ENCODE results near the gene KCNRG. TPM values are rescaled to one million over a fixed set of nuclear protein-coding genes. Genes with fewer than 3 reads are reported as not detected.
A peak's percentile ranks its signal among the peaks of the same experiment; 100 is the strongest.

KCNRG gene
- total and polyA plus RNA-seq, 2 of the 4 experiments (the other 2 are of a cell fraction) = 0.51 to 2.7 TPM

GRCh38 chr13:50068508-50068907 lies 53.3 kb downstream of the KCNRG start:
- no peak for DNase-seq
- Histone ChIP-seq H3K4me2 (ENCODE audit: low read depth, low read length) (no peak overlapping the region), H3K4me3 (ENCODE audit: insufficient read depth, low read depth, low read length) (no peak overlapping the region), H3K9me1 (ENCODE audit: insufficient read depth, low read length) (peaks cover 4% of the 10 kb centered on the region), H2AK5ac (ENCODE audit: low read depth, low read length) (no peak overlapping the region), H3K18ac (ENCODE audit: low read depth, low read length) (no peak overlapping the region), H3K36me3 (ENCODE audit: control insufficient read depth, insufficient read depth, low read length) (peaks cover 14% of the 10 kb centered on the region), H3K9me3 (ENCODE audit: control insufficient read depth, insufficient read depth, low read length) (no peaks in the 10 kb centered on the region), H4K5ac (ENCODE audit: low read depth, low read length) (no peak overlapping the region; the same call in 1 of the 2 replicates), H3K56ac (ENCODE audit: extremely low read depth, insufficient read depth, low read length) (no peak overlapping the region), H3K14ac (replicated peaks; ENCODE audit: low read depth, low read length) (no peak overlapping the region), H4K20me1 (ENCODE audit: insufficient read depth, low read length) (peaks cover 7% of the 10 kb centered on the region; the same call in 1 of the 2 replicates), H3K79me1 (ENCODE audit: low read depth in 1 of 2, low read length in 2 of 2) (peaks cover 8 to 20% of the 10 kb centered on the region in 2 experiments; a peak in 3 of 4 replicates), H3K27me3 (ENCODE audit: control insufficient read depth, insufficient read depth, low read length) (no peaks in the 10 kb centered on the region), H3K9ac (ENCODE audit: low read depth, low read length) (no peak overlapping the region), H2BK20ac (ENCODE audit: low read depth, low read length) (no peak overlapping the region), H2AK9ac (replicated peaks; ENCODE audit: low read depth, low read length, poor library complexity) (no peak overlapping the region), H4K91ac (ENCODE audit: insufficient read depth, low read depth, low read length) (no peak overlapping the region), H3K4ac (ENCODE audit: low read depth, low read length) (peak overlapping the region; percentile 12; the same call in 1 of the 2 replicates), H3K27ac (ENCODE audit: insufficient read depth, low read length) (peak overlapping the region; percentile 67; the same call in 1 of the 2 replicates), H3K23ac (ENCODE audit: low read depth, low read length) (no peak overlapping the region), H3K4me1 (ENCODE audit: control insufficient read depth, insufficient read depth, low read length) (peaks cover 3% of the 10 kb centered on the region; the same call in 1 of the 2 replicates), H2BK5ac (ENCODE audit: low read depth, low read length, poor library complexity, severe bottlenecking) (peak overlapping the region; percentile 77), H2BK15ac (ENCODE audit: low read depth, low read length) (no peak overlapping the region), H4K8ac (ENCODE audit: low read depth in 2 of 2, low read length in 2 of 2) (peak overlapping the region in 1 of 2 experiments; percentile 16; a peak in 1 of 4 replicates), H2AFZ (replicated peaks; ENCODE audit: low read length, poor library complexity) (no peak overlapping the region), H2BK120ac (ENCODE audit: low read depth, low read length) (no peak overlapping the region)
- in situ Hi-C loops (cut with MboI; ENCODE audit: low sequenced_read_pairs) (no loop called here), intact Hi-C loops (cut with micrococcal nuclease) (no loop called here), dilution Hi-C loops (cut with HindIII; ENCODE audit: low sequenced_read_pairs, unreplicated experiment) (no loop called here)
- ChIA-PET CTCF (interaction anchor here (0.8 kb wide), 1 partner anchor 24 kb away, joined by 3 read pairs; no protein-coding TSS in a partner anchor), POLR2A (ENCODE audit: unreplicated experiment) (no interaction called here)
- TF ChIP-seq POLR2A (IDR thresholded peaks at IDR 0.05; ENCODE audit: low read depth, low read length) (no peak), SMC3 (IDR thresholded peaks at IDR 0.05; ENCODE audit: low read depth, low read length) (no peak), CTCF (conservative IDR thresholded peaks at IDR 0.05; ENCODE audit: low read depth, low read length) (no peak), MAFK (IDR thresholded peaks at IDR 0.05; ENCODE audit: low read depth, low read length) (no peak), RAD21 (IDR thresholded peaks at IDR 0.05; ENCODE audit: low read length) (no peak), USF2 (IDR thresholded peaks at IDR 0.05; ENCODE audit: low read depth, low read length) (no peak), CEBPB (IDR thresholded peaks at IDR 0.05; ENCODE audit: low read depth, low read length) (peak; percentile 88), NFE2L2 (IDR thresholded peaks at IDR 0.05; ENCODE audit: low read depth, low read length) (no peak)
- ATAC-seq (ENCODE audit: low read depth) = no peak; the same call in 1 of the 2 replicates
- no TSS peak for BruUV-seq (replicated peaks)

Measured in IMR-90 (cell line).